HepG2 (cell line): Measurements from ENCODE around the gene RUVBL1. TPM values are rescaled to one million over a fixed set of nuclear protein-coding genes. Genes with fewer than 3 reads are reported as not detected.
A peak's percentile ranks its signal among the peaks of the same experiment; 100 is the strongest.

Source experiments
- CBX1 ChIP-seq: IDR thresholded peaks from one replicate; pipeline ENCODE4 v1.6.1; 2016; ENCODE audit warnings: antibody characterized with exemption, low read depth
- HMGXB4 ChIP-seq, 2 experiments: sonication (generic) in 1 of 2; formaldehyde crosslinking in 1 of 2; IDR thresholded peaks; 2 replicates each; pipeline versions ENCODE4 v1.4.0 to v1.6.1; 2018 to 2020; ENCODE audit warnings: missing genetic modification reagents in 2 of 2, borderline replicate concordance in 1 of 2, low read depth in 1 of 2, mild to moderate bottlenecking in 1 of 2, missing biosample characterization in 1 of 2
- HNF4G ChIP-seq, 2 experiments: sonication (generic) in 1 of 2; formaldehyde crosslinking in 1 of 2; IDR thresholded peaks; 2 replicates each; pipeline versions ENCODE4 v1.4.0 to v1.6.1; 2011 to 2020; ENCODE audit warnings: borderline replicate concordance in 2 of 2, low read depth in 2 of 2, mild to moderate bottlenecking in 2 of 2, low read length in 1 of 2, missing genetic modification reagents in 1 of 2, moderate library complexity in 1 of 2
- LCORL ChIP-seq, 2 experiments: fragments of 450-650 bp in 1 of 2; sonication (generic) in 1 of 2; formaldehyde crosslinking in 1 of 2; IDR thresholded peaks; 2 replicates each; pipeline versions ENCODE4 v1.5.0 to v1.6.1; 2017 to 2020; ENCODE audit warnings: antibody characterized with exemption in 1 of 2, missing genetic modification reagents in 1 of 2
- PHF21A ChIP-seq: sonication (generic); formaldehyde crosslinking; IDR thresholded peaks from 2 replicates; pipeline ENCODE4 v1.5.0; 2020; ENCODE audit warnings: mild to moderate bottlenecking, missing genetic modification reagents
- SAFB2 ChIP-seq: sonication (generic); formaldehyde crosslinking; IDR thresholded peaks from 2 replicates; pipeline ENCODE4 v1.5.1; 2020; ENCODE audit warnings: missing genetic modification reagents, low read depth, mild to moderate bottlenecking, borderline replicate concordance
- SAP130 ChIP-seq: IDR thresholded peaks from 2 replicates; pipeline ENCODE4 v1.6.1; 2016; ENCODE audit warnings: low read depth
- SIX4 ChIP-seq: sonication (generic); formaldehyde crosslinking; IDR thresholded peaks from 2 replicates; pipeline ENCODE4 v1.4.0; 2020; ENCODE audit warnings: missing genetic modification reagents
- SMC3 ChIP-seq: IDR thresholded peaks from 2 replicates; pipeline ENCODE4 v1.6.1; 2011; ENCODE audit warnings: low read length, improper control_type of control experiment
- ZNF274 ChIP-seq: sonication (generic); formaldehyde crosslinking; IDR thresholded peaks from 2 replicates; pipeline ENCODE4 v1.5.1; 2020; ENCODE audit warnings: mild to moderate bottlenecking, missing genetic modification reagents
- ZNF331 ChIP-seq: sonication (generic); formaldehyde crosslinking; IDR thresholded peaks from 2 replicates; pipeline ENCODE4 v1.4.0; 2020; ENCODE audit warnings: missing genetic modification reagents
- ZNF484 ChIP-seq: sonication (generic); formaldehyde crosslinking; IDR thresholded peaks from 2 replicates; pipeline ENCODE4 v1.5.1; 2020; ENCODE audit warnings: mild to moderate bottlenecking, low read depth, missing genetic modification reagents, borderline replicate concordance
- ZNF574 ChIP-seq: sonication (generic); formaldehyde crosslinking; IDR thresholded peaks from 2 replicates; pipeline ENCODE4 v1.4.0; 2020; ENCODE audit warnings: missing genetic modification reagents
- ZNF839 ChIP-seq: sonication (generic); formaldehyde crosslinking; IDR thresholded peaks from 2 replicates; pipeline ENCODE4 v1.4.0; 2020; ENCODE audit warnings: missing genetic modification reagents, mild to moderate bottlenecking, borderline replicate concordance
- polyA plus RNA-seq, 8 experiments: library from polyadenylated mRNA; depleted of rRNA in 3 of 8; stranded (reverse) in 7 of 8; unstranded in 1 of 8; fragments of >200 nt; fragmentation: Illumina TruSeq in 4 of 8; extraction: Trizol in 4 of 8; gene quantifications; 2 replicates each; pipeline versions ENCODE4 v1.2.1 to v1.2.3, GENCODE V29; 2011 to 2016; ENCODE audit warnings: low read depth in 4 of 8, missing spikeins in 1 of 8, mixed read lengths in 1 of 8; ENCODE audit not compliant: insufficient read depth in 1 of 8
- total RNA-seq, 5 experiments: library from RNA; depleted of rRNA; stranded (reverse); fragments of >200 nt; fragmentation: Illumina TruSeq; extraction: Trizol; gene quantifications; 2 replicates each; pipeline ENCODE4 v1.2.3, GENCODE V29; 2016; ENCODE audit warnings: low read depth in 1 of 5
- TF ChIP-seq, protein P1 (sequence below): sonication (generic); formaldehyde crosslinking; IDR thresholded peaks from 2 replicates; pipeline ENCODE4 v1.5.0; 2020; ENCODE audit warnings: mild to moderate bottlenecking, missing genetic modification reagents, moderate library complexity
- TF ChIP-seq, protein P2 (sequence below): IDR thresholded peaks from 2 replicates; pipeline ENCODE4 v1.6.1; 2012; ENCODE audit warnings: inconsistent platforms
- TF ChIP-seq, protein P3 (sequence below): sonication (generic); formaldehyde crosslinking; IDR thresholded peaks from 2 replicates; pipeline ENCODE4 v1.5.1; 2020; ENCODE audit warnings: missing genetic modification reagents, mild to moderate bottlenecking, borderline replicate concordance

RUVBL1 gene
- total and polyA plus RNA-seq, 2 of the 13 experiments (the other 11 are each of a cell fraction or from before 2014, with no cell fraction given) = 32.7 to 86.3 TPM

- TF ChIP-seq, protein P1, sequence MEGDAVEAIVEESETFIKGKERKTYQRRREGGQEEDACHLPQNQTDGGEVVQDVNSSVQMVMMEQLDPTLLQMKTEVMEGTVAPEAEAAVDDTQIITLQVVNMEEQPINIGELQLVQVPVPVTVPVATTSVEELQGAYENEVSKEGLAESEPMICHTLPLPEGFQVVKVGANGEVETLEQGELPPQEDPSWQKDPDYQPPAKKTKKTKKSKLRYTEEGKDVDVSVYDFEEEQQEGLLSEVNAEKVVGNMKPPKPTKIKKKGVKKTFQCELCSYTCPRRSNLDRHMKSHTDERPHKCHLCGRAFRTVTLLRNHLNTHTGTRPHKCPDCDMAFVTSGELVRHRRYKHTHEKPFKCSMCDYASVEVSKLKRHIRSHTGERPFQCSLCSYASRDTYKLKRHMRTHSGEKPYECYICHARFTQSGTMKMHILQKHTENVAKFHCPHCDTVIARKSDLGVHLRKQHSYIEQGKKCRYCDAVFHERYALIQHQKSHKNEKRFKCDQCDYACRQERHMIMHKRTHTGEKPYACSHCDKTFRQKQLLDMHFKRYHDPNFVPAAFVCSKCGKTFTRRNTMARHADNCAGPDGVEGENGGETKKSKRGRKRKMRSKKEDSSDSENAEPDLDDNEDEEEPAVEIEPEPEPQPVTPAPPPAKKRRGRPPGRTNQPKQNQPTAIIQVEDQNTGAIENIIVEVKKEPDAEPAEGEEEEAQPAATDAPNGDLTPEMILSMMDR (CRISPR knock-in tag) = peak; percentile 86
- TF ChIP-seq, protein P2, sequence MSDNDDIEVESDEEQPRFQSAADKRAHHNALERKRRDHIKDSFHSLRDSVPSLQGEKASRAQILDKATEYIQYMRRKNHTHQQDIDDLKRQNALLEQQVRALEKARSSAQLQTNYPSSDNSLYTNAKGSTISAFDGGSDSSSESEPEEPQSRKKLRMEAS = 0 out of 2 replicates have a peak, but pooled peaks have one; percentile 16
- TF ChIP-seq CBX1 (no peak), ZNF839 (CRISPR knock-in tag) (0 out of 2 replicates have a peak, but pooled peaks have one; percentile 11), ZNF331 (CRISPR knock-in tag) (0 out of 2 replicates have a peak, but pooled peaks have one; percentile 27), HMGXB4 (CRISPR knock-in tag; IDR thresholded peaks at IDR 0.05; ENCODE audit: borderline replicate concordance in 1 of 2, low read depth in 1 of 2) (peak in 1 of 2 experiments; percentile 9; a peak in 1 of 4 replicates), LCORL (IDR thresholded peaks at IDR 0.05) (no peak), LCORL (CRISPR knock-in tag; IDR thresholded peaks at IDR 0.05) (0 out of 2 replicates have a peak, but pooled peaks have one; percentile 71), SMC3 (peak; percentile 20; the same call in 1 of the 2 replicates), SAP130 (CRISPR knock-in tag) (0 out of 2 replicates have a peak, but pooled peaks have one; percentile 25), SIX4 (CRISPR knock-in tag) (0 out of 2 replicates have a peak, but pooled peaks have one; percentile 19), ZNF484 (CRISPR knock-in tag) (no peak), SAFB2 (0 out of 2 replicates have a peak, but pooled peaks have one; percentile 24), ZNF274 (CRISPR knock-in tag) (no peak), PHF21A (CRISPR knock-in tag) (0 out of 2 replicates have a peak, but pooled peaks have one; percentile 30), HNF4G (IDR thresholded peaks at IDR 0.05; ENCODE audit: borderline replicate concordance, low read depth, low read length) (peak; percentile 77), HNF4G (CRISPR knock-in tag; IDR thresholded peaks at IDR 0.05; ENCODE audit: borderline replicate concordance, low read depth) (no peak; the same call in 1 of the 2 replicates), ZNF574 (CRISPR knock-in tag) (peak; percentile 38; the same call in 1 of the 2 replicates)
- TF ChIP-seq, protein P3, sequence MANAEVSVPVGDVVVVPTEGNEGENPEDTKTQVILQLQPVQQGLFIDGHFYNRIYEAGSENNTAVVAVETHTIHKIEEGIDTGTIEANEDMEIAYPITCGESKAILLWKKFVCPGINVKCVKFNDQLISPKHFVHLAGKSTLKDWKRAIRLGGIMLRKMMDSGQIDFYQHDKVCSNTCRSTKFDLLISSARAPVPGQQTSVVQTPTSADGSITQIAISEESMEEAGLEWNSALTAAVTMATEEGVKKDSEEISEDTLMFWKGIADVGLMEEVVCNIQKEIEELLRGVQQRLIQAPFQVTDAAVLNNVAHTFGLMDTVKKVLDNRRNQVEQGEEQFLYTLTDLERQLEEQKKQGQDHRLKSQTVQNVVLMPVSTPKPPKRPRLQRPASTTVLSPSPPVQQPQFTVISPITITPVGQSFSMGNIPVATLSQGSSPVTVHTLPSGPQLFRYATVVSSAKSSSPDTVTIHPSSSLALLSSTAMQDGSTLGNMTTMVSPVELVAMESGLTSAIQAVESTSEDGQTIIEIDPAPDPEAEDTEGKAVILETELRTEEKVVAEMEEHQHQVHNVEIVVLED (CRISPR knock-in tag) = 0 out of 2 replicates have a peak, but pooled peaks have one; percentile 3
Measured at GRCh38 chr3:128094295-128095151, 29.1 kb downstream of the RUVBL1 start (continued).
